ENCODE results near the gene NEUROD2. TPM values are rescaled to one million over a fixed set of nuclear protein-coding genes. Genes with fewer than 3 reads are reported as not detected.

NEUROD2 gene
- total and polyA plus RNA-seq, 2 experiments from 2014 or later, result not detected

DNA sequence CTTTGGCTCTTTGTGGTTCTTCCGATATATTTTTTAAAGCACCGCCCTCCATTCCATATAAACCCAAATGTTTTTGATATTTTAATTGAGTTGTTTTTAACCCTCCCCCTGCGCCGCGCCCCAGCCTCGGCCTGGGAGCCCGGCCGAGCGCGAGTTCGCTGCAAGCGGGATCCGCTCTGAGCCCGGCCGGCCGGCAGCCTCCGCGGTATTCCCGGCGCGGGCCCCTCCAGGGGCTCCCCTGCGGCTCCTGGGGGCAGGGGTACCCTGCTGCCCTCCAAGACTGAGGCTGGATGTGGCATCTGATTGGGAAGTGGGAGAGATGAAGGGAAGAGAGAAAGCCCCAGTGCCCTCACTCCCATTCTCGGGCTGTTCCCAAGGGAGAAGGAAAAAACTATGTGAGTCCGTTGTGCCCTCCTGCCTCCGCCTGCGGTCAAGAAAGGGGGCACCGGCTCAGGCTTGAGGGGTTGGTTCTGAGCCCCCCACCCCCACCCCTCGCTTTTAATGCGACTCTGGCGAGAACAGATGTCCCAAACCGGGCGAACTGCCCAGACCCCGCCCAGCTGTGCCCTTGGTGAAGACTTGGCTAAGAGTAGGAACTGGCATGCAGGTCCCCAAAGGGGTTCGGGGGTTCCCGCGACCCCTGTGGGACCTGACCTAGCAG, 8.6 kb downstream of the NEUROD2 start:
- no peaks in the 10 kb centered on the region for H3K4me1 ChIP-seq (ENCODE audit: low read depth)
- H3K9me3 ChIP-seq (ENCODE audit: low read depth), result no peaks in the 10 kb centered on the region
- H3K27ac ChIP-seq, result no peak overlapping the region
- H3K27me3 ChIP-seq, result peaks cover 100% of the 10 kb centered on the region
- H3K36me3 ChIP-seq, result no peaks in the 10 kb centered on the region
- no peak for DNase-seq (ENCODE audit: low read depth in 1 of 2, low spot score in 1 of 2)
- TF ChIP-seq, protein P1, sequence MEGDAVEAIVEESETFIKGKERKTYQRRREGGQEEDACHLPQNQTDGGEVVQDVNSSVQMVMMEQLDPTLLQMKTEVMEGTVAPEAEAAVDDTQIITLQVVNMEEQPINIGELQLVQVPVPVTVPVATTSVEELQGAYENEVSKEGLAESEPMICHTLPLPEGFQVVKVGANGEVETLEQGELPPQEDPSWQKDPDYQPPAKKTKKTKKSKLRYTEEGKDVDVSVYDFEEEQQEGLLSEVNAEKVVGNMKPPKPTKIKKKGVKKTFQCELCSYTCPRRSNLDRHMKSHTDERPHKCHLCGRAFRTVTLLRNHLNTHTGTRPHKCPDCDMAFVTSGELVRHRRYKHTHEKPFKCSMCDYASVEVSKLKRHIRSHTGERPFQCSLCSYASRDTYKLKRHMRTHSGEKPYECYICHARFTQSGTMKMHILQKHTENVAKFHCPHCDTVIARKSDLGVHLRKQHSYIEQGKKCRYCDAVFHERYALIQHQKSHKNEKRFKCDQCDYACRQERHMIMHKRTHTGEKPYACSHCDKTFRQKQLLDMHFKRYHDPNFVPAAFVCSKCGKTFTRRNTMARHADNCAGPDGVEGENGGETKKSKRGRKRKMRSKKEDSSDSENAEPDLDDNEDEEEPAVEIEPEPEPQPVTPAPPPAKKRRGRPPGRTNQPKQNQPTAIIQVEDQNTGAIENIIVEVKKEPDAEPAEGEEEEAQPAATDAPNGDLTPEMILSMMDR (IDR thresholded peaks at IDR 0.05; ENCODE audit: low read depth, low read length), result no peak
- no peak overlapping the region for H3K4me3 ChIP-seq

DNA sequence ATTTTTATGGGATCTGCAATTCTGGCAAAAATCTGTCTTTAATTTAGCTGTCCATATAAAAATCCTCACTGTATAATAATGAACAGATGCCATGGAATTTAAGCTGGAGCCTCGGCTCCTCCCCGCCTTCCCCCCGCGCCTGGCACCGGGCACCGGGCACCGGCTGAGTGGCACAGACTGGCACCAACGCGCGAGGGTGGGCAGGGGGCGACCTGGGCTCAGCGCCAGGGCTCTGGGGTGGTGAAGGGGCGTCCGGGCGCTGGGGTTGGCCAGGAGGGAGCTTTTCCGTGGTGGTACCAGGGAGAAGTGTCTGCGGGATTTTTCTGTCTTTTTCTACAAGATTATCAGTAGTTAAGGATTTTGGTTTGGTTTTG, 9.1 kb downstream of the NEUROD2 start:
- H3K27me3 ChIP-seq, result peaks cover 100% of the 10 kb centered on the region
- TF ChIP-seq, protein P1 (IDR thresholded peaks at IDR 0.05; ENCODE audit: low read depth, low read length), result no peak
- H3K4me3 ChIP-seq, result no peak overlapping the region

DNA sequence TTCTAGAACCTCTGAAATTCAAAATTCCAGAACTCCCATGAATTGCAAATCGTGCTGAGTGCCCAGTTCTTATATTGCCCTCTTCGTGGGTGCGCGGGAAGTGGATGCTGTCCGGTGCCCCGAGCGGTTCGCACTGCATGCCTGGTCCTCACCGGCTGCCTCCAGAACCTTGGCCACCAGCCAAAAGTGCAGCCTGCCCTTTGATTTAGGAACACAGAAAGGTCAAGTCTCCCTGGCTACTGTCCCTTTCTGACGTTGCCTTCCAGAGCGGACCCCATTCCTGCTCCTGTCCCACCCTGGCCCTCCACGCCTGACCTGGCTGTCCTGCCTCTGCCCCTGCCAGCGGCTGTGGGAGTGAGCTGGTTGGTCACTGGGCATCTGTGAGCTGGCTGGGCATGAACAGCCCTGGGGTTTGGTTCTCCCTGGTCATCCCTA, 9.7 kb downstream of the NEUROD2 start:
- no peak overlapping the region for H3K27ac ChIP-seq
- H3K4me1 ChIP-seq (ENCODE audit: low read depth), result no peaks in the 10 kb centered on the region
- TF ChIP-seq, protein P1 (IDR thresholded peaks at IDR 0.05; ENCODE audit: low read depth, low read length), result no peak
- no peaks in the 10 kb centered on the region for H3K36me3 ChIP-seq
- no peaks in the 10 kb centered on the region for H3K9me3 ChIP-seq (ENCODE audit: low read depth)
- H3K27me3 ChIP-seq, result peaks cover 100% of the 10 kb centered on the region
- DNase-seq (ENCODE audit: low read depth in 1 of 2, low spot score in 1 of 2), result no peak
- no peak overlapping the region for H3K4me3 ChIP-seq

More for the DNA sequence above, 9.1 kb downstream of the NEUROD2 start:
- H3K9me3 ChIP-seq (ENCODE audit: low read depth), result no peaks in the 10 kb centered on the region
- H3K4me1 ChIP-seq (ENCODE audit: low read depth), result no peaks in the 10 kb centered on the region
- H3K27ac ChIP-seq, result no peak overlapping the region
- no peak for DNase-seq (ENCODE audit: low read depth in 1 of 2, low spot score in 1 of 2)
- H3K36me3 ChIP-seq, result no peaks in the 10 kb centered on the region

DNA sequence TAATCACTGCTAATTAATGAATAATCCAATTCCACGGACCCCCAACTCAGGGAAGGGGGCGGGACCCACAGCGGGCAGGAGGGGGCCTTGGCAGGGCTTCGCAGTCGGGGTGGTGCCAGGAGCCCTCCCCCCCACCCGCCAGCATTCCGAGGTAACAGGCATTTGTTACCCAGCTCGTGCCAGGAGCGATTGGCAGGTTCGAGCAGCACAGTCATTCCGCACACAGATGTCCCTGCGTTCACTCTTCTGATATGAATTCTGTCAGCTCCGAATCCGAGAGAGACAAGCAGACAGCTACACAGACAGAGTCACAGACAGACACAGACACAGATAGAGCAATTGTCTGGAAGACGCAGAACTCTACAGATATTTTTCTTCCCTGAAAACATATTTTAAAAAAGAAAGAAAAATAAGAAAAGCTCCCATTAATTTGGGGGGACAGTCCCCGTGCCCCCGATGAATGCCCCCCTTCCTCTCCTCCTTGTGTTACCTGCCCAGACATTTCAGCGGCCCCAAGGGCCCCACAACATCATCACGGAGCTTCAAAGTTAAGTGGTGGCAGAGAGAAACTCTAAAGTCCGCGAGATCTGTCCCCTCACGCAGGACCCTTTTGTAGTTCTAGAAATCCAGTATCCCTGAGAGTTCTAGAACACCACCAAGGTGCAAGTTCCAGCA, 10.2 kb downstream of the NEUROD2 start:
- TF ChIP-seq, protein P1 (IDR thresholded peaks at IDR 0.05; ENCODE audit: low read depth, low read length), result no peak
- Histone ChIP-seq H3K36me3 (no peaks in the 10 kb centered on the region), H3K9me3 (ENCODE audit: low read depth) (no peaks in the 10 kb centered on the region), H3K27me3 (peaks cover 100% of the 10 kb centered on the region), H3K27ac (no peak overlapping the region), H3K4me3 (no peak overlapping the region), H3K4me1 (ENCODE audit: low read depth) (no peaks in the 10 kb centered on the region)
- no peak for DNase-seq (ENCODE audit: low read depth in 1 of 2, low spot score in 1 of 2)

DNA sequence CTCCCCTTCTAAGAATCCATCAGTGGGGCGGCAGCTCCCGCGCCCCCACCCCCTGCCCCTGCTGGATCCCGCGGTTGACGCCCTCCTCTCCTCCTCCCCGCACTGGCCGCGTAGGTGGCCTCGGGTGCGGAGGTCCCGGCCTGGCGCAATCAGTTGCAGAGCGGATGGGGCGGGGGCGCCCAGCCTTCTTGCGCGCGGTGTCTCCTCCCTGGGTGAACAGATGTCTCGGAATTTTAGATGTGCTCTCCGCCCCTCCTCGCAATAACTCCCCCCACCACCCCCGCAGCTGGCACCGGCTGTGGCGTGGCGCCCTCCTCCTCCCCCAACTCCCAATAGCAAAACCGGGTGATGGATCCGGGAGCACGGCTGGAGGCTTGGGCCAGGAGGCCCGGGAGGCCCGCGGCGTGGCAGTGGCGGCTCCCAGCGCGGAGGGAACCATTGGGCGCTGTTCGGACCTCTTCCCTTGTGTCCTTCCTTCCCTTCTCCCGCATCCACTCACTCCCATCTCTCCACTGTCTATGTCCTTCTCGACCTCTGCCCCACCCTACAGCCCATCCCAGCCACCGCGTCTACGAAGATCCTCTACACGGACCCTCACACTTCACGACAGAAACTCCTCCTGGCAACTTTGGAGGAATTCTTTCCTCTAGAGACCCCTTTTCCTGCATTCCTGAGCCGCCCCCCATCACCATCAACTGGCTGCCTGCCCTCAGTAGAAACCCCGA, 11.0 kb downstream of the NEUROD2 start:
- Histone ChIP-seq H3K27ac (no peak overlapping the region), H3K9me3 (ENCODE audit: low read depth) (no peaks in the 10 kb centered on the region), H3K4me3 (no peak overlapping the region), H3K27me3 (peaks cover 100% of the 10 kb centered on the region), H3K36me3 (no peaks in the 10 kb centered on the region), H3K4me1 (ENCODE audit: low read depth) (no peaks in the 10 kb centered on the region)
- no peak for DNase-seq (ENCODE audit: low read depth in 1 of 2, low spot score in 1 of 2)
- TF ChIP-seq, protein P1 (IDR thresholded peaks at IDR 0.05; ENCODE audit: low read depth, low read length), result no peak
